H9 (cell line): Measurements from ENCODE around the gene GET3. TPM values are rescaled to one million over a fixed set of nuclear protein-coding genes. Genes with fewer than 3 reads are reported as not detected.

Experiments
- DNase-seq: peaks from one replicate; pipeline ENCODE4 v3.0.0-alpha.2; 2017
- H2AFZ ChIP-seq: one replicate; pipeline ENCODE4 v1.6.1; 2013; ENCODE audit warnings: mild to moderate bottlenecking, low read length, control low read depth, moderate library complexity
- H2AK5ac ChIP-seq: 2 replicates; pipeline ENCODE4 v1.6.1; 2013; ENCODE audit warnings: low read length, control low read depth, mixed read lengths; ENCODE audit not compliant: insufficient read length
- H2BK120ac ChIP-seq: one replicate; pipeline ENCODE4 v1.6.1; 2013; ENCODE audit warnings: low read depth, mild to moderate bottlenecking, low read length, control low read depth, inconsistent platforms; ENCODE audit not compliant: poor library complexity, severe bottlenecking
- H2BK12ac ChIP-seq: 2 replicates; pipeline ENCODE4 v1.6.1; 2013; ENCODE audit warnings: low read length, control low read depth, mixed read lengths, low read depth; ENCODE audit not compliant: insufficient read length
- H2BK15ac ChIP-seq: 2 replicates; pipeline ENCODE4 v1.6.1; 2013; ENCODE audit warnings: low read depth, low read length, control low read depth
- H2BK20ac ChIP-seq: one replicate; pipeline ENCODE4 v1.6.1; 2013; ENCODE audit warnings: low read depth, mild to moderate bottlenecking, low read length, control low read depth, inconsistent platforms; ENCODE audit not compliant: poor library complexity, severe bottlenecking
- H2BK5ac ChIP-seq: 2 replicates; pipeline ENCODE4 v1.6.1; 2013; ENCODE audit warnings: low read length, control low read depth, mixed read lengths; ENCODE audit not compliant: insufficient read length
- H3K14ac ChIP-seq: 2 replicates; pipeline ENCODE4 v1.6.1; 2013; ENCODE audit warnings: low read length, control low read depth; ENCODE audit not compliant: insufficient read depth
- H3K18ac ChIP-seq: 2 replicates; pipeline ENCODE4 v1.6.1; 2013; ENCODE audit warnings: low read depth, mild to moderate bottlenecking, mixed read lengths, low read length, control low read depth; ENCODE audit not compliant: insufficient read length
- H3K23ac ChIP-seq: 2 replicates; pipeline ENCODE4 v1.6.1; 2013; ENCODE audit warnings: low read length, control low read depth, mixed read lengths, low read depth; ENCODE audit not compliant: insufficient read length
- H3K23me2 ChIP-seq: 2 replicates; pipeline ENCODE4 v1.6.1; 2013; ENCODE audit warnings: low read depth, mild to moderate bottlenecking, mixed read lengths, low read length, control low read depth; ENCODE audit not compliant: insufficient read length, poor library complexity, severe bottlenecking
- H3K27ac ChIP-seq: 2 replicates; pipeline ENCODE4 v1.5.1; 2013; ENCODE audit warnings: low read length, control low read depth, mixed read lengths, low read depth; ENCODE audit not compliant: insufficient read length
- H3K27me3 ChIP-seq: 2 replicates; pipeline ENCODE4 v1.6.1; 2013; ENCODE audit warnings: low read length, control low read depth, inconsistent platforms; ENCODE audit not compliant: insufficient read depth
- H3K4ac ChIP-seq: 2 replicates; pipeline ENCODE4 v1.6.1; 2013; ENCODE audit warnings: low read depth, mild to moderate bottlenecking, control low read depth, inconsistent platforms, low read length, moderate library complexity
- H3K4me1 ChIP-seq: 2 replicates; pipeline ENCODE4 v1.6.1; 2013; ENCODE audit warnings: low read length, control low read depth, inconsistent platforms; ENCODE audit not compliant: insufficient read depth
- H3K4me2 ChIP-seq: 2 replicates; pipeline ENCODE4 v1.6.1; 2013; ENCODE audit warnings: low read length, control low read depth, mixed read lengths; ENCODE audit not compliant: insufficient read length, insufficient read depth
- H3K56ac ChIP-seq: 2 replicates; pipeline ENCODE4 v1.6.1; 2013; ENCODE audit warnings: low read depth, mild to moderate bottlenecking, mixed read lengths, low read length, control low read depth; ENCODE audit not compliant: insufficient read length
- H3K79me1 ChIP-seq: 2 replicates; pipeline ENCODE4 v1.6.1; 2013; ENCODE audit warnings: low read depth, mild to moderate bottlenecking, moderate library complexity, low read length, control low read depth, inconsistent platforms; ENCODE audit not compliant: insufficient read depth, poor library complexity, severe bottlenecking
- H3K79me2 ChIP-seq: 2 replicates; pipeline ENCODE4 v1.6.1; 2013; ENCODE audit warnings: low read length, control low read depth, inconsistent platforms; ENCODE audit not compliant: insufficient read depth
- H3K9ac ChIP-seq: 2 replicates; pipeline ENCODE4 v1.6.1; 2013; ENCODE audit warnings: low read length, control low read depth, mixed read lengths; ENCODE audit not compliant: insufficient read length; ENCODE audit errors: extremely low read depth
- H3K9me3 ChIP-seq: one replicate; pipeline ENCODE4 v1.6.1; 2013; ENCODE audit warnings: low read depth, low read length, inconsistent platforms; ENCODE audit not compliant: control insufficient read depth
- H3T11ph ChIP-seq: one replicate; pipeline ENCODE4 v1.6.1; 2013; ENCODE audit warnings: mild to moderate bottlenecking, low read length, control low read depth, inconsistent platforms
- H4K20me1 ChIP-seq: one replicate; pipeline ENCODE4 v1.6.1; 2013; ENCODE audit not compliant: control insufficient read depth, insufficient read length, insufficient read depth
- H4K5ac ChIP-seq: 2 replicates; pipeline ENCODE4 v1.6.1; 2013; ENCODE audit warnings: low read depth, mild to moderate bottlenecking, mixed read lengths, low read length, control low read depth; ENCODE audit not compliant: insufficient read length
- H4K8ac ChIP-seq: replicated peaks from 2 replicates; pipeline ENCODE4 v1.6.1; 2013; ENCODE audit warnings: low read length, control low read depth, mixed read lengths, low read depth; ENCODE audit not compliant: insufficient read length
- H4K91ac ChIP-seq: 2 replicates; pipeline ENCODE4 v1.6.1; 2013; ENCODE audit warnings: low read depth, mild to moderate bottlenecking, moderate library complexity, mixed read lengths, low read length, control low read depth; ENCODE audit not compliant: insufficient read length
- H3K27ac Mint-ChIP-seq, 3 experiments: 2 replicates in 2 of 3; 3 replicates in 1 of 3; pipeline ENCODE4 v1.8.0; 2020 to 2021; ENCODE audit warnings: mixed read lengths in 3 of 3, mild to moderate bottlenecking in 1 of 3, moderate library complexity in 1 of 3
- H3K27me3 Mint-ChIP-seq: 2 replicates; pipeline ENCODE4 v1.8.0; 2021; ENCODE audit warnings: low read depth, mild to moderate bottlenecking, moderate library complexity, mixed read lengths
- H3K36me3 Mint-ChIP-seq, 3 experiments: 2 replicates in 2 of 3; 3 replicates in 1 of 3; pipeline ENCODE4 v1.8.0; 2020 to 2021; ENCODE audit warnings: low read depth in 3 of 3, mixed read lengths in 3 of 3; ENCODE audit not compliant: insufficient read depth in 1 of 3
- H3K4me1 Mint-ChIP-seq, 2 experiments: 2 replicates each; pipeline ENCODE4 v1.8.0; 2020; ENCODE audit warnings: mixed read lengths in 2 of 2
- H3K4me3 Mint-ChIP-seq, 2 experiments: 2 replicates in 1 of 2; 3 replicates in 1 of 2; pipeline ENCODE4 v1.8.0; 2020 to 2021; ENCODE audit warnings: mild to moderate bottlenecking in 2 of 2, mixed read lengths in 2 of 2, moderate library complexity in 1 of 2
- H3K9me3 Mint-ChIP-seq, 2 experiments: 2 replicates in 1 of 2; 3 replicates in 1 of 2; pipeline ENCODE4 v1.8.0; 2020; ENCODE audit warnings: mild to moderate bottlenecking in 2 of 2, mixed read lengths in 2 of 2, moderate library complexity in 1 of 2
- WGBS: extraction: QIAGEN DNeasy Blood & Tissue Kit; methylation state at CpG from one replicate; pipeline ENCODE4 v1.1.7; 2013; ENCODE audit warnings: missing lambda C conversion rate, low lambda C conversion rate, mixed read lengths; ENCODE audit not compliant: insufficient read length; ENCODE audit errors: extremely low coverage; 5-methylcytosine and 5-hydroxymethylcytosine counted together
- total RNA-seq: library from RNA; stranded (reverse); gene quantifications from 2 replicates; pipeline ENCODE4 v1.2.1, GENCODE V29; 2021
- TF ChIP-seq, protein P1 (sequence below): fragments of 200-600 bp; sonication (generic); conservative IDR thresholded peaks from 3 replicates; pipeline ENCODE4 v1.8.0; 2021; ENCODE audit warnings: antibody characterized with exemption, mild to moderate bottlenecking

GET3 gene
- total RNA-seq, 1 experiment from 2014 or later, result 81.6 TPM

DNA sequence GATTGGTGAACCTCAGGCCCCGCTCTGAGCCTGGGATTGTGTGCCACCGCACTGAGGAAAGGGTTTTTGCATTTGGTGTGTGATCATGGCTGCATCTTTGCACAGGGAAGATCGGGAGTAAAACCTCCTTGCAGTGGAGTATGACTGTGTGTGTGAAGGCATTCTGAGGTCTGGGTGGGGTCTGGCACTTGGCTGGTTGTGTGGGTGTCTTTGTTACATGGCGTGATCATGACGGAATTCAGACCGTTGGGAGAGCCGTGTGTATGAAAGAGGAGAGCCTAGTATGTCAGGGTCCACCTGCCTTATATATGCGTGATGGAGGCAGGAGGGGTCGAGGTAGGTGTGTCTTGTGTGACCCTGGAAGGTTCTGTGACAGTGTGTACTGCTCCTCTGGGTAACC, 13.6 kb downstream of the GET3 start:
- Histone ChIP-seq H4K8ac (no peak overlapping the region), H3K9me3 (no peaks in the 10 kb centered on the region), H2AK5ac (no peak overlapping the region), H3K18ac (no peak overlapping the region), H3K23me2 (peaks cover 6% of the 10 kb centered on the region), H3K79me2 (no peaks in the 10 kb centered on the region), H3K56ac (no peak overlapping the region), H3K27ac (no peak overlapping the region), H3K14ac (no peak overlapping the region), H3K23ac (no peak overlapping the region), H4K91ac (no peak overlapping the region), H2BK12ac (no peak overlapping the region), H2BK15ac (no peak overlapping the region), H3K9ac (no peak overlapping the region), H3K4me2 (no peak overlapping the region), H3K27me3 (no peaks in the 10 kb centered on the region; the same call in 1 of the 2 replicates), H3K4ac (no peak overlapping the region), H2AFZ (no peak overlapping the region), H3K4me1 (no peaks in the 10 kb centered on the region), H4K20me1 (no peaks in the 10 kb centered on the region), H4K5ac (no peak overlapping the region), H2BK120ac (no peak overlapping the region), H3K79me1 (no peaks in the 10 kb centered on the region), H2BK20ac (no peak overlapping the region), H2BK5ac (no peak overlapping the region), H3T11ph (no peak overlapping the region)
- Mint-ChIP-seq H3K36me3 (peaks cover 21 to 23% (median 22%) of the 10 kb centered on the region in 3 experiments), H3K4me1 (peaks cover 18 to 35% of the 10 kb centered on the region in 2 experiments), H3K27ac (no peak overlapping the region), H3K9me3 (peaks cover 3 to 5% of the 10 kb centered on the region in 2 experiments; a peak in 3 of 5 replicates), H3K4me3 (peak overlapping the region in 1 of 2 experiments; percentile 6; a peak in 2 of 5 replicates), H3K27me3 (peaks cover 61% of the 10 kb centered on the region)
- no CpG with 5 or more reads among the region's 9 CpGs for WGBS
- DNase-seq, result no peak
- TF ChIP-seq, protein P1, sequence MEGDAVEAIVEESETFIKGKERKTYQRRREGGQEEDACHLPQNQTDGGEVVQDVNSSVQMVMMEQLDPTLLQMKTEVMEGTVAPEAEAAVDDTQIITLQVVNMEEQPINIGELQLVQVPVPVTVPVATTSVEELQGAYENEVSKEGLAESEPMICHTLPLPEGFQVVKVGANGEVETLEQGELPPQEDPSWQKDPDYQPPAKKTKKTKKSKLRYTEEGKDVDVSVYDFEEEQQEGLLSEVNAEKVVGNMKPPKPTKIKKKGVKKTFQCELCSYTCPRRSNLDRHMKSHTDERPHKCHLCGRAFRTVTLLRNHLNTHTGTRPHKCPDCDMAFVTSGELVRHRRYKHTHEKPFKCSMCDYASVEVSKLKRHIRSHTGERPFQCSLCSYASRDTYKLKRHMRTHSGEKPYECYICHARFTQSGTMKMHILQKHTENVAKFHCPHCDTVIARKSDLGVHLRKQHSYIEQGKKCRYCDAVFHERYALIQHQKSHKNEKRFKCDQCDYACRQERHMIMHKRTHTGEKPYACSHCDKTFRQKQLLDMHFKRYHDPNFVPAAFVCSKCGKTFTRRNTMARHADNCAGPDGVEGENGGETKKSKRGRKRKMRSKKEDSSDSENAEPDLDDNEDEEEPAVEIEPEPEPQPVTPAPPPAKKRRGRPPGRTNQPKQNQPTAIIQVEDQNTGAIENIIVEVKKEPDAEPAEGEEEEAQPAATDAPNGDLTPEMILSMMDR, result no peak
